H9 (cell line): ENCODE measurements around the gene ALKBH5. TPM values are rescaled to one million over a fixed set of nuclear protein-coding genes. Genes with fewer than 3 reads are reported as not detected.

Experiments
- DNase-seq: peaks from one replicate; pipeline ENCODE4 v3.0.0-alpha.2; 2017
- H2AFZ ChIP-seq: one replicate; pipeline ENCODE4 v1.6.1; 2013; ENCODE audit warnings: mild to moderate bottlenecking, low read length, control low read depth, moderate library complexity
- H2AK5ac ChIP-seq: 2 replicates; pipeline ENCODE4 v1.6.1; 2013; ENCODE audit warnings: low read length, control low read depth, mixed read lengths; ENCODE audit not compliant: insufficient read length
- H2BK120ac ChIP-seq: one replicate; pipeline ENCODE4 v1.6.1; 2013; ENCODE audit warnings: low read depth, mild to moderate bottlenecking, low read length, control low read depth, inconsistent platforms; ENCODE audit not compliant: poor library complexity, severe bottlenecking
- H2BK12ac ChIP-seq: 2 replicates; pipeline ENCODE4 v1.6.1; 2013; ENCODE audit warnings: low read length, control low read depth, mixed read lengths, low read depth; ENCODE audit not compliant: insufficient read length
- H2BK15ac ChIP-seq: 2 replicates; pipeline ENCODE4 v1.6.1; 2013; ENCODE audit warnings: low read depth, low read length, control low read depth
- H2BK20ac ChIP-seq: one replicate; pipeline ENCODE4 v1.6.1; 2013; ENCODE audit warnings: low read depth, mild to moderate bottlenecking, low read length, control low read depth, inconsistent platforms; ENCODE audit not compliant: poor library complexity, severe bottlenecking
- H2BK5ac ChIP-seq: 2 replicates; pipeline ENCODE4 v1.6.1; 2013; ENCODE audit warnings: low read length, control low read depth, mixed read lengths; ENCODE audit not compliant: insufficient read length
- H3K14ac ChIP-seq: 2 replicates; pipeline ENCODE4 v1.6.1; 2013; ENCODE audit warnings: low read length, control low read depth; ENCODE audit not compliant: insufficient read depth
- H3K18ac ChIP-seq: 2 replicates; pipeline ENCODE4 v1.6.1; 2013; ENCODE audit warnings: low read depth, mild to moderate bottlenecking, mixed read lengths, low read length, control low read depth; ENCODE audit not compliant: insufficient read length
- H3K23ac ChIP-seq: 2 replicates; pipeline ENCODE4 v1.6.1; 2013; ENCODE audit warnings: low read length, control low read depth, mixed read lengths, low read depth; ENCODE audit not compliant: insufficient read length
- H3K23me2 ChIP-seq: 2 replicates; pipeline ENCODE4 v1.6.1; 2013; ENCODE audit warnings: low read depth, mild to moderate bottlenecking, mixed read lengths, low read length, control low read depth; ENCODE audit not compliant: insufficient read length, poor library complexity, severe bottlenecking
- H3K27ac ChIP-seq: 2 replicates; pipeline ENCODE4 v1.5.1; 2013; ENCODE audit warnings: low read length, control low read depth, mixed read lengths, low read depth; ENCODE audit not compliant: insufficient read length
- H3K27me3 ChIP-seq: 2 replicates; pipeline ENCODE4 v1.6.1; 2013; ENCODE audit warnings: low read length, control low read depth, inconsistent platforms; ENCODE audit not compliant: insufficient read depth
- H3K4ac ChIP-seq: 2 replicates; pipeline ENCODE4 v1.6.1; 2013; ENCODE audit warnings: low read depth, mild to moderate bottlenecking, control low read depth, inconsistent platforms, low read length, moderate library complexity
- H3K4me1 ChIP-seq: 2 replicates; pipeline ENCODE4 v1.6.1; 2013; ENCODE audit warnings: low read length, control low read depth, inconsistent platforms; ENCODE audit not compliant: insufficient read depth
- H3K4me2 ChIP-seq: 2 replicates; pipeline ENCODE4 v1.6.1; 2013; ENCODE audit warnings: low read length, control low read depth, mixed read lengths; ENCODE audit not compliant: insufficient read length, insufficient read depth
- H3K56ac ChIP-seq: 2 replicates; pipeline ENCODE4 v1.6.1; 2013; ENCODE audit warnings: low read depth, mild to moderate bottlenecking, mixed read lengths, low read length, control low read depth; ENCODE audit not compliant: insufficient read length
- H3K79me1 ChIP-seq: 2 replicates; pipeline ENCODE4 v1.6.1; 2013; ENCODE audit warnings: low read depth, mild to moderate bottlenecking, moderate library complexity, low read length, control low read depth, inconsistent platforms; ENCODE audit not compliant: insufficient read depth, poor library complexity, severe bottlenecking
- H3K79me2 ChIP-seq: 2 replicates; pipeline ENCODE4 v1.6.1; 2013; ENCODE audit warnings: low read length, control low read depth, inconsistent platforms; ENCODE audit not compliant: insufficient read depth
- H3K9ac ChIP-seq: 2 replicates; pipeline ENCODE4 v1.6.1; 2013; ENCODE audit warnings: low read length, control low read depth, mixed read lengths; ENCODE audit not compliant: insufficient read length; ENCODE audit errors: extremely low read depth
- H3K9me3 ChIP-seq: one replicate; pipeline ENCODE4 v1.6.1; 2013; ENCODE audit warnings: low read depth, low read length, inconsistent platforms; ENCODE audit not compliant: control insufficient read depth
- H3T11ph ChIP-seq: one replicate; pipeline ENCODE4 v1.6.1; 2013; ENCODE audit warnings: mild to moderate bottlenecking, low read length, control low read depth, inconsistent platforms
- H4K20me1 ChIP-seq: one replicate; pipeline ENCODE4 v1.6.1; 2013; ENCODE audit not compliant: control insufficient read depth, insufficient read length, insufficient read depth
- H4K5ac ChIP-seq: 2 replicates; pipeline ENCODE4 v1.6.1; 2013; ENCODE audit warnings: low read depth, mild to moderate bottlenecking, mixed read lengths, low read length, control low read depth; ENCODE audit not compliant: insufficient read length
- H4K8ac ChIP-seq: replicated peaks from 2 replicates; pipeline ENCODE4 v1.6.1; 2013; ENCODE audit warnings: low read length, control low read depth, mixed read lengths, low read depth; ENCODE audit not compliant: insufficient read length
- H4K91ac ChIP-seq: 2 replicates; pipeline ENCODE4 v1.6.1; 2013; ENCODE audit warnings: low read depth, mild to moderate bottlenecking, moderate library complexity, mixed read lengths, low read length, control low read depth; ENCODE audit not compliant: insufficient read length
- H3K27ac Mint-ChIP-seq, 3 experiments: 2 replicates in 2 of 3; 3 replicates in 1 of 3; pipeline ENCODE4 v1.8.0; 2020 to 2021; ENCODE audit warnings: mixed read lengths in 3 of 3, mild to moderate bottlenecking in 1 of 3, moderate library complexity in 1 of 3
- H3K27me3 Mint-ChIP-seq: 2 replicates; pipeline ENCODE4 v1.8.0; 2021; ENCODE audit warnings: low read depth, mild to moderate bottlenecking, moderate library complexity, mixed read lengths
- H3K36me3 Mint-ChIP-seq, 3 experiments: 2 replicates in 2 of 3; 3 replicates in 1 of 3; pipeline ENCODE4 v1.8.0; 2020 to 2021; ENCODE audit warnings: low read depth in 3 of 3, mixed read lengths in 3 of 3; ENCODE audit not compliant: insufficient read depth in 1 of 3
- H3K4me1 Mint-ChIP-seq, 2 experiments: 2 replicates each; pipeline ENCODE4 v1.8.0; 2020; ENCODE audit warnings: mixed read lengths in 2 of 2
- H3K4me3 Mint-ChIP-seq, 2 experiments: 2 replicates in 1 of 2; 3 replicates in 1 of 2; pipeline ENCODE4 v1.8.0; 2020 to 2021; ENCODE audit warnings: mild to moderate bottlenecking in 2 of 2, mixed read lengths in 2 of 2, moderate library complexity in 1 of 2
- H3K9me3 Mint-ChIP-seq, 2 experiments: 2 replicates in 1 of 2; 3 replicates in 1 of 2; pipeline ENCODE4 v1.8.0; 2020; ENCODE audit warnings: mild to moderate bottlenecking in 2 of 2, mixed read lengths in 2 of 2, moderate library complexity in 1 of 2
- WGBS: extraction: QIAGEN DNeasy Blood & Tissue Kit; methylation state at CpG from one replicate; pipeline ENCODE4 v1.1.7; 2013; ENCODE audit warnings: missing lambda C conversion rate, low lambda C conversion rate, mixed read lengths; ENCODE audit not compliant: insufficient read length; ENCODE audit errors: extremely low coverage; 5-methylcytosine and 5-hydroxymethylcytosine counted together
- total RNA-seq: library from RNA; stranded (reverse); gene quantifications from 2 replicates; pipeline ENCODE4 v1.2.1, GENCODE V29; 2021
- TF ChIP-seq, protein P1 (sequence below): fragments of 200-600 bp; sonication (generic); conservative IDR thresholded peaks from 3 replicates; pipeline ENCODE4 v1.8.0; 2021; ENCODE audit warnings: antibody characterized with exemption, mild to moderate bottlenecking

ALKBH5 gene
- total RNA-seq, 1 experiment from 2014 or later, result 89.8 TPM

- H3K4me1 Mint-ChIP-seq, result peaks cover 22 to 30% of the 10 kb centered on the region in 2 experiments
- H3K79me2 ChIP-seq, result peaks cover 25% of the 10 kb centered on the region; the same call in 1 of the 2 replicates
- H3T11ph ChIP-seq, result no peak overlapping the region
- H3K27ac ChIP-seq, result no peak overlapping the region
- H2AFZ ChIP-seq, result no peak overlapping the region
- no peak overlapping the region for H3K56ac ChIP-seq
- H3K9me3 Mint-ChIP-seq, result no peaks in the 10 kb centered on the region; a peak in 1 of 5 replicates
- no peak overlapping the region for H2BK20ac ChIP-seq
- H3K9me3 ChIP-seq, result no peaks in the 10 kb centered on the region
- H4K5ac ChIP-seq, result no peak overlapping the region
- H3K36me3 Mint-ChIP-seq, result peaks cover 2 to 5% (median 4%) of the 10 kb centered on the region in 3 experiments; a peak in 3 of 7 replicates
- no peak overlapping the region for H4K91ac ChIP-seq
- H3K4ac ChIP-seq, result no peak overlapping the region
- H2BK15ac ChIP-seq, result no peak overlapping the region
- H3K14ac ChIP-seq, result peak overlapping the region; percentile 44
- H2BK120ac ChIP-seq, result no peak overlapping the region
- peak overlapping the region; percentile 95 to 98 for H3K4me3 Mint-ChIP-seq
- no CpG with 5 or more reads among the region's 57 CpGs for WGBS
- no peaks in the 10 kb centered on the region for H4K20me1 ChIP-seq
- H3K4me1 ChIP-seq, result peaks cover 3% of the 10 kb centered on the region; the same call in 1 of the 2 replicates
- H3K23me2 ChIP-seq, result peaks cover 11% of the 10 kb centered on the region
- no peaks in the 10 kb centered on the region for H3K27me3 Mint-ChIP-seq
- TF ChIP-seq, protein P1, sequence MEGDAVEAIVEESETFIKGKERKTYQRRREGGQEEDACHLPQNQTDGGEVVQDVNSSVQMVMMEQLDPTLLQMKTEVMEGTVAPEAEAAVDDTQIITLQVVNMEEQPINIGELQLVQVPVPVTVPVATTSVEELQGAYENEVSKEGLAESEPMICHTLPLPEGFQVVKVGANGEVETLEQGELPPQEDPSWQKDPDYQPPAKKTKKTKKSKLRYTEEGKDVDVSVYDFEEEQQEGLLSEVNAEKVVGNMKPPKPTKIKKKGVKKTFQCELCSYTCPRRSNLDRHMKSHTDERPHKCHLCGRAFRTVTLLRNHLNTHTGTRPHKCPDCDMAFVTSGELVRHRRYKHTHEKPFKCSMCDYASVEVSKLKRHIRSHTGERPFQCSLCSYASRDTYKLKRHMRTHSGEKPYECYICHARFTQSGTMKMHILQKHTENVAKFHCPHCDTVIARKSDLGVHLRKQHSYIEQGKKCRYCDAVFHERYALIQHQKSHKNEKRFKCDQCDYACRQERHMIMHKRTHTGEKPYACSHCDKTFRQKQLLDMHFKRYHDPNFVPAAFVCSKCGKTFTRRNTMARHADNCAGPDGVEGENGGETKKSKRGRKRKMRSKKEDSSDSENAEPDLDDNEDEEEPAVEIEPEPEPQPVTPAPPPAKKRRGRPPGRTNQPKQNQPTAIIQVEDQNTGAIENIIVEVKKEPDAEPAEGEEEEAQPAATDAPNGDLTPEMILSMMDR, result no peak
- H2BK12ac ChIP-seq, result no peak overlapping the region
- H3K4me2 ChIP-seq, result peak overlapping the region; percentile 99
- no peak overlapping the region for H2BK5ac ChIP-seq
- peaks cover 9% of the 10 kb centered on the region for H3K79me1 ChIP-seq
- no peak overlapping the region for H3K23ac ChIP-seq
- H3K18ac ChIP-seq, result no peak overlapping the region
- peak overlapping the region; percentile 57 to 96 (median 96) for H3K27ac Mint-ChIP-seq
- no peaks in the 10 kb centered on the region for H3K27me3 ChIP-seq
- H4K8ac ChIP-seq, result no peak overlapping the region
- no peak for DNase-seq
- H3K9ac ChIP-seq, result peak overlapping the region; percentile 84
- no peak overlapping the region for H2AK5ac ChIP-seq
Observed at GRCh38 chr17:18225642-18226283, 42.1 kb downstream of the ALKBH5 start.
